GM21381 (cell line): ENCODE results near the gene CYP4B1.
"Not testable (repeated sequence)": the region's sequence is repeated elsewhere in the genome, so short reads cannot be mapped to it uniquely, and the experiment has no call there.

ENCODE experiments used
- ATAC-seq: cut with Tn5 transposase; IDR thresholded peaks from one replicate; pipeline ENCODE4 v1.9.1; 2021; ENCODE audit warnings: mild to moderate bottlenecking, moderate library complexity; ENCODE audit not compliant: unreplicated experiment

The CYP4B1 gene

DNA sequence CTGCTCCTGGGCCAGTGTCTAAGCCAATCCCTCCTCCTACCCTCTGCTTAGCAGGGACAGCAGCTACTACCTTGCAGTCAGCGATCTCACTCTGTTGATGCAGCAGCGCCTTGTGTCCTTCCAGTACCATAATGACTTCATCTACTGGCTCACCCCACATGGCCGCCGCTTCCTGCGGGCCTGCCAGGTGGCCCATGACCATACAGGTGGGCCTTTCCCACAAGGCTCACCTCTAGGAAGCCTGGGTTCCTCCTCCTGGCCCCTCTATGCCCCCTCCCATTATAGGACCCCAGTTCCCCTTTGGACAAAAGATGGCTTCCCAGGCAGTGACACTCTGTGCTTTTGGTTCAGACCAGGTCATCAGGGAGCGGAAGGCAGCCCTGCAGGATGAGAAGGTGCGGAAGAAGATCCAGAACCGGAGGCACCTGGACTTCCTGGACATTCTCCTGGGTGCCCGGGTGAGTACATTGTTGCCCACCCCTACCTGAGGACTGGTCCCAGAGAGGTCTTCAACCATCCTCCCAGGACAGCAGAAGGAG, 15.1 kb downstream of the CYP4B1 start:
- ATAC-seq, result no peak

DNA sequence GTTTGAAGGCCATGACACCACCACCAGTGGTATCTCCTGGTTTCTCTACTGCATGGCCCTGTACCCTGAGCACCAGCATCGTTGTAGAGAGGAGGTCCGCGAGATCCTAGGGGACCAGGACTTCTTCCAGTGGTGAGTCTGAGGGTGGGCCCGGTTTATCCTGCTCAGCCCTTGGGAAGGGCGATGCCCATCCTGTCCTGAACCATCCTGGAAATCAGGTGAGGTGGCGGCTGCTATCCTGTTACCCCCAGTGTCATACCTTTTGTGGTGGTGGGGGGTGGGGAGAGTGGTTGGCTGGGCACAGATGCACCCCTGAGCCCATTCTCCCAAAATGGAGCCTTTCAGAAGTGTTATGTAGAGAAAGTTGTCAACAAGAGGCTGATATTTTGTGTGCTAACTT, 16.3 kb downstream of the CYP4B1 start:
- no peak for ATAC-seq

DNA sequence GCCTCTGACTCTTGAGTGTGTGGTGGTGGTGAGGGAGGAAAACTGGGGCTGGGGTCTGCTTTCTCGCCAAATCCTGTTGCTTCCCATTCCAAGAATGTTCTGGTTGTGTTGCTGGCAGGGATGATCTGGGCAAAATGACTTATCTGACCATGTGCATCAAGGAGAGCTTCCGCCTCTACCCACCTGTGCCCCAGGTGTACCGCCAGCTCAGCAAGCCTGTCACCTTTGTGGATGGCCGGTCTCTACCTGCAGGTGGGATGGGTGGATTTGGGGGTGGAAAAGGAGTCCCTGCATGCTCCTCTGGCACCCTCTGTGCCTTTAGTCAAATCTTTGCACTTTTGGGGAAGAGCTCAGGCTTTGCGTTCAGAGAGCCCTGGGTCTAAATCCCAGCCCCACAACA, 18.1 kb downstream of the CYP4B1 start:
- ATAC-seq, result no peak

DNA sequence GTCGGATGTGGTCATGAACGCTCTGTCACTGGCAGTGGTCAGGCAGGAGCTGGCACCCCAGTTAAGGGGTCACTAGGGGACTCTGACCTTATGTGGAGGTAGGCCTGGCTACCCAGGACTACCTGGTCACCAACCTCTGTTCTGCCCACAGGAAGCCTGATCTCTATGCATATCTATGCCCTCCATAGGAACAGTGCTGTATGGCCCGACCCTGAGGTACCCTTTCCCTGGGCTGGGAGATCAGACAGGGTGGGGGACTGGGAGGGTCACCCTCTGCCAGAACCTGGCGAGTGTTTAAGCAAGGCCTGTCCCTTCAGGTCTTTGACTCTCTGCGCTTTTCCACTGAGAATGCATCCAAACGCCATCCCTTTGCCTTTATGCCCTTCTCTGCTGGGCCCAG, 19.0 kb downstream of the CYP4B1 start:
- no peak for ATAC-seq

DNA sequence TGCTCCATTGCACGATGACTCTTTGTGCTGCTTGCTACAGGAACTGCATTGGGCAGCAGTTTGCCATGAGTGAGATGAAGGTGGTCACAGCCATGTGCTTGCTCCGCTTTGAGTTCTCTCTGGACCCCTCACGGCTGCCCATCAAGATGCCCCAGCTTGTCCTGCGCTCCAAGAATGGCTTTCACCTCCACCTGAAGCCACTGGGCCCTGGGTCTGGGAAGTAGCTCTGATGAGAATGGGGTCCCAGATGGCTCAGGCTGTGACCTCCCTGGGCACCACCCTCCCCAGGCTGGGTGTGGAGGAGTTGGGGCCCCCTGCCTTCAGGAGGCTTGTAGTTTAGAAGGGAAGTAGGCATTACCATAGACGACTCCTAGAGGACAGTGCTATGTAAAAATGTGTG, 19.7 kb downstream of the CYP4B1 start:
- no peak for ATAC-seq

DNA sequence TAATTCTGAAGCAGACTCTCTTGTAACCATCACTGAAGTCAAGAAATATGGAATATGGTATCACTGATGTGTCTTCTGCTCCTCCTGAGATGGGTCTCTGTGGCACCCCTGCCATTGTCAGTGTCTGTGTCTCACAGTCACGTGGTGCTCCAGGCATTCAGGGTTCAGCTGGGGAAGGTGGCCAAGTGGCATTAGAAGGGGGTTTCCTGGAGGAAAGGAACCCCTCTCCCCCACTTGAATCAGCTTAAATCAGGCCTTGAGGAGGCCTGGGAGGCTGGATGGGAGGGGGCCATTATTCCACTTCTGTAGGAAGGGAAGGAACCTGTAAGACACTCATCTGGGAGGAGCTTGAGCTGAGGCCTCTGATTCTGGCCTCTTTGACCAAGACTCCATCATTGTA, 20.5 kb downstream of the CYP4B1 start:
- ATAC-seq, result no peak

DNA sequence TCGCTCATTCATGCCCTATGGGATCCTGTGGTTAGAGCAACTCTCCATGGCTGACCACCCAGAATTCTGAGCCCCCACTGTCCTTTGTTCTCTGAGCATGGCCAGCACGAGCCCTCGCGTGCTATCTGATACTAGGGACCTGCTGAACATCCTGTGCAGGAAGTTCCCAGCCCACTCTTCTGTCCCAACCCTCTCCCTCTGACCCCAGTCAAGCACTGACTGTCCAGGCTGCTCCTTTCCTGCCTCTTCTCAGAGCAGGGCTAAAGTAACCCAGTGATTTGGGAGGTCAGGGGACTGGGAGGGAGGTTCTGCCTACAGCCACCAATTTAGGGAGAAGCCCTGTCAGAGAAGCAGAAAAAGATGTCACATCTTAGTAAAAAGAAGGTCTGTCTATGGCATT, 21.2 kb downstream of the CYP4B1 start:
- ATAC-seq, result no peak

DNA sequence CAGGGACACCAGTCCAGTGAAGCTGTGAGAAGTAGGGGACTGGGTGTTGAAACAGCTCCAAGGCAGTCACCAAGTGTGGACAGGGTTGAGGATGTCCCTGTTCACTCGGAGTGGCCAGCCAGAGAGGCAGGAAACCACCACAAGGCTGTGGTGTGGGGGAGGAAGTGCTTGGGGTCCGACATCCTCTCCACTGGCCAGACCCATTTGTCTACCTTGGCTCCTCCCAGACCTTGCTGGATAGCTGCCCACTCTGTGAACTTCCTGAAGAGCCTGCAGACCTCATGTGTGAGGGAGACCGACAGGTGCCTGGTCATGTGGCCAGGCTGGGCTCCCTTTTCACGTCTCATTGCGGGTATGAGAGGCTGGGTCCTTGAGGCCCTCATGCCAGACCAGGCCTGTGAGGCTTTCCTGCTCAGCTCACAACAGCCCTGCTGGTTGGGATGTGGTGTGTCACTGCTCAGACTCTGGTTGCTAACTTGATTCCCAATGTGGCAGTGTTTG, 21.8 kb downstream of the CYP4B1 start:
- no peak for ATAC-seq

DNA sequence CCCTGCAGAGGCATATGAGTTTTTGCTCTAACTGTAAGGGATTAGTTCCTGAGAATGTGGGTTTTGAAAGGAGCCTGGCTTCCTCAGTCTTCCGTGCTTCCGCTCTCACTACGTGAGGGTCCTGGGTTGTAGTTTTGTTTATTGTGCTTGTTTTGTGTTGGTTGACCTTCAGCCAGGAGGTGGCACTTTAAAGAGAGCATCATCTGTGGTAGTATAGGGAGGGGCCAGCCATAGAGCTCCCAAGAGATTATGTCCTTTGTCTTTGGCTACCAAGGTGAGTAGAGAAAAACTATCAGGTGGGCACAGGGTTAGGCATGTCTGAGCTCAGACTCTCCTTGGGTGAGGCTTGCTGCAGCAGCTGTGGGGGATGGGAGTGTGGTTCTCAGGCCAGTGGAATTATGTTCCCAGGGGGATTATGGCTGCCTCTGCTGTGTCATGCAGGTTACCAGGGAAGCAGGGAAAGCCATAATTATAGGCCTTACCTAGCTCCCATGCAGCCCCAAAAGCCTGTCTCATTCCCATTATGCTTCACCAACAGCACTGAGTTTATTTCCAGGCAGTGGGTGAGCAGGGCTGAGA, 23.5 kb downstream of the CYP4B1 start:
- ATAC-seq, result no peak

DNA sequence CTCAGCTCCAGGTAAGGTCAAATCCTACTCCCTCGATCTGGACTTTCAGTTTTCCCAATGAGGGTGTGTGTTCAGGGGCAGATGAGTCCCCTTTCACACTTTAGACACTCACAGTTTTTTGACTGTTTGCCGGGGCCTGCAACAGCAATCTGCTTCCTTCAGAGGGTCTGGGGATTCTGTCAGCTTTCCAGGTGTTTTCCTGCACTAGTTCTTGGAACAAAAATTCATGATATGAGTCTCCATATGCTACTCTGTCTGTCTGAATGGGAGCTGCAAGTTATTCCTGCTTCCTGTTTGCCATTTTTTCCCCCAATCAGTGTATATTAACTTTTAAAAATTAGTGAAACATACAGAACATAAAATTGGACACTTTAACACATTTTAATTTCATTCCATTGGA, 24.3 kb downstream of the CYP4B1 start:
- no peak for ATAC-seq

DNA sequence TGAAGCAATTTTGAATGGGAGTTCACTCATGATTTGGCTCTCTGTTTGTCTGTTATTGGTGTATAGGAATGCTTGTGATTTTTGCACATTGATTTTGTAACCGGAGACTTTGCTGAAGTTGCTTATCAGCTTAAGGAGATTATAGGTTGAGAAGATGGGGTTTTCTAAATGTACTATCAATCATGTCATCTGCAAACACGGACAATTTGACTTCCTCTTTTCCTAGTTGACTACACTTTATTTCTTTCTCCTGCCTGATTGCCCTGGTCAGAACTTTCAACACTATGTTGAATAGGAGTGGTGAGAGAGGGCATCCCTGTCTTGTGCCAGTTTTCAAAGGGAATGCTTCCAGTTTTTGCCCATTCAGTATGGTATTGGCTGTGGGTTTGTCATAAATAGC, 28.0 kb downstream of the CYP4B1 start:
- ATAC-seq, result not testable (repeated sequence)

DNA sequence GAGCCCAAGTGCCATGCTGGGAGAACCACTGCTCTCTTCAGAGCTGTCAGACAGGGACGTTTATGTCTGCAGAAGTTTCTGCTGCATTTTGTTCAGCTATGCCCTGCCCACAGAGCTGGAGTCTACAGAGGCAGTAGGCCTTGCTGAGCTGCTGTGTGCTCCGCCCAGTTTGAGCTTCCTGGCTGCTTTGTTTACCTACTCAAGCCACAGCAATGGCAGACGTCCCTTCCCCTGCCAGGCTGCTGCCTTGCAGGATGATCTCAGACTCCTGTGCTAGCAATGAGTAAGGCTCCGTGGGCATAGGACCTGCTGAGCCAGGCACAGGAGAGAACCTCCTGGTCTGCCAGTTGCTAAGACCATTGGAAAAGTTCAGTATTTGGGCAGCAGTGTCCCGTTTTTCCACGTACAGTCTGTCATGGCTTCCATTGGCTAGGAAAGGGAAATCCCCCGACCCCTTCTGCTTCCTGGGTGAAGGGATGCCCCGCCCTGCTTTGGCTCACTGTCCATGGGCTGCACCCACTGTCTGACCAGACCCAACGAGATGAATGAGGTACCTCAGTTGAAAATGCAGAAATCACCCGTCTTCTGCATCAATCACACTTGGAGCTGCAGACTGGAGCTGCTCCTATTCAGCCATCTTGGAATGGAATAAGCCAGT, 31.9 kb downstream of the CYP4B1 start:
- no peak for ATAC-seq

DNA sequence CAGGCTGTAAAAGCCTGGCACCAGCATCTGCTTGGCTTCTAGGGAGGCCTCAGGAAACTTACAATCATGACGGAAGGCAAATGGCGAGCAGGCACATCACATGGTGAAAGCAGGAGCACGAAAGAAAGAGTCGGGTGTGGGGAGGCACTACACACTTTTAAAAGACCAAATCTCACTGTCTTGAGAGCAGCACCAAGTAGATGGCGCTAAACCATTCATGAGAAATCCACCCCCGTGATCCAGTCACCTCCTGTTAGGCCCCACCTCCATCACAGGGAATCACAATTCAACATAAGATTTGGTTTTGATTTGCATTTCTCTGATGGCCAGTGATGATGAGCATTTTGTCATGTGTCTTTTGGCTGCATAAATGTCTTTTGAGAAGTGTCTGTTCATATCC, 36.6 kb downstream of the CYP4B1 start:
- ATAC-seq, result not testable (repeated sequence)

DNA sequence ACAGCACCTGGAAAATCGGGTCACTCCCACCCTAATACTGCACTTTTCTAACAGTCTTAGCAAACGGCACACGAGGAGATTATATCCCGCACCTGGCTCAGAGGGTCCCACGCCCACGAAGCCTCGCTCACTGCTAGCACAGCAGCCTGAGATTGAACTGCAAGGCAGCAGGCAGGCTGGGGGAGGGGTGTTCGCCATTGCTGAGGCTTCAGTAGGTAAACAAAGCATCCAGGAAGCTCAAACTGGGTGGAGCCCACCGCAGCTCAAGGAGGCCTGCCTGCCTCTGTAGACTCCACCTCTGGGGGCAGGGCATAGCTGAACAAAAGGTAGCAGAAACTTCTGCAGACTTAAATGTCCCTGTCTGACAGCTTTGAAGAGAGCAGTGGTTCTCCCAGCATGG, 47.5 kb downstream of the CYP4B1 start:
- not testable (repeated sequence) for ATAC-seq

DNA sequence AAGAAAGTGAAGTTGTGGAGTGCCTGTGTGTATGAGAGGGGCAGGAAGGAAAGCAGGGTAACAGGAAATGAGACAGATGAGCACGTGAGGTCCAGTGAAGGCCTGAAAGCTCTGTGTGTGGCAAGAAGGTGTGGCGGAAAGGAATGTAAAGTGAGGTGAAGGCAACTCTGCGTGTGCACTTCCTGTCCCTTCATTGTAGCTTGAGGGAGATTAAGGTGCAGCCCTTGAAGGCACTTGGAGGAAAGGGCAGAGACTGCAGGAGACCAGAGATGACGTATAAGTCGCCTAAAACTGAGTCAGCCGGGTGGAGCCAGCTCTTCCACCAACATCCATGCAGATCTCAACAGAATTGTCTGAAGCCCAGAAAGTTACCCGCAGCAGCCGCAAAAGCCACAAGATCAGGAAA, 58.8 kb downstream of the CYP4B1 start:
- ATAC-seq, result not testable (repeated sequence)

DNA sequence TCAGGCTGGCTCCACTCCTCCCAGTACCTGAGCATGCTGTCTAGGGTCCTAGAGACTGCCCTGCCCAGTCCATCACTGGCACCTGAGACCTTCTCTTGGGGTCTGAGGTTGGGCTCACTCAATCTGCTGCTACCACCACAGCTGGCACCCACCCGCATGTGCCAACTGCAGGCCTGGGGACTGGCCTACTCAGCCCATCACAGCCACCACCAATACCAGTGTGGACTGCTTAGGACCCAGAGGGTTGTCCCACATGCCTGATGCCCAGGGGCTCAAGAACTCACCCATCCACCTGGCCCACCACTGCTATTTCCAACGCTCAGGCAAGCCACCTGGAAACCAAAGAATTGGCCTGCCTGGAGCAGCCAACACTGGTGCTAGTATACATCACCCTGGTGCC, 63.5 kb downstream of the CYP4B1 start:
- no peak for ATAC-seq
